Erythroblast (primary cell): ENCODE measurements around the gene MPV17L2.

ENCODE experiments used
- GATA1 ChIP-seq: IDR thresholded peaks from 2 replicates; pipeline ENCODE4 v1.6.1; 2011; ENCODE audit warnings: low read depth, mild to moderate bottlenecking, control low read depth, low read length, moderate library complexity
- POLR2A ChIP-seq: IDR thresholded peaks from 2 replicates; pipeline ENCODE4 v1.6.1; 2011; ENCODE audit warnings: mild to moderate bottlenecking, low read length

DNA sequence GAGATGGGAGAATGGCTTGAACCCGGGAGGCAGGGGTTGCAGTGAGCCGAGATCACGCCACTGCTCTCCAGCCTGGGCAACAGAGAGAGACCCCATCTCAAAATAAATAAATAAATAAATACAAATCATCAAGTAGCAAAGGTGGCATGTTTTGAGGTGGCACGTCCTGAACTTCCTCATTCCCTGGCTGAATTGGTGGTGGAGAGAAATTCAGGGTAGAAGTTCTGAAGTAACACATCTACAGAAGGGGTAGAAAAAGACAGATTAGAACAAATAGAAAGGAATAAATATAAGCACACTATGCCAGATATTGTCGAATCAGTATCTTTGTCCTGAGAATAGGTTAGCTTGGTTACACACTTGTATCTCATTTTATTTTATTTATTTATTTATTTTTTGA lies 13.1 kb upstream of the MPV17L2 start:
- TF ChIP-seq POLR2A (no peak), GATA1 (no peak)
